Stimulated activated CD4-positive, alpha-beta T cell treated with anti-CD3 and anti-CD28 coated beads, TNF-alpha, amount 100 ng/mL, for 48 hours (primary cell): Measurements from ENCODE around the gene WDPCP.
"Not testable (repeated sequence)": the region's sequence is repeated elsewhere in the genome, so short reads cannot be mapped to it uniquely, and the experiment has no call there.

Experiments
- DNase-seq, 3 donors: peaks; one replicate each; pipeline ENCODE4 v3.0.0-alpha.2; 2020; ENCODE audit warnings: low read depth in 3 of 3

WDPCP gene

DNA sequence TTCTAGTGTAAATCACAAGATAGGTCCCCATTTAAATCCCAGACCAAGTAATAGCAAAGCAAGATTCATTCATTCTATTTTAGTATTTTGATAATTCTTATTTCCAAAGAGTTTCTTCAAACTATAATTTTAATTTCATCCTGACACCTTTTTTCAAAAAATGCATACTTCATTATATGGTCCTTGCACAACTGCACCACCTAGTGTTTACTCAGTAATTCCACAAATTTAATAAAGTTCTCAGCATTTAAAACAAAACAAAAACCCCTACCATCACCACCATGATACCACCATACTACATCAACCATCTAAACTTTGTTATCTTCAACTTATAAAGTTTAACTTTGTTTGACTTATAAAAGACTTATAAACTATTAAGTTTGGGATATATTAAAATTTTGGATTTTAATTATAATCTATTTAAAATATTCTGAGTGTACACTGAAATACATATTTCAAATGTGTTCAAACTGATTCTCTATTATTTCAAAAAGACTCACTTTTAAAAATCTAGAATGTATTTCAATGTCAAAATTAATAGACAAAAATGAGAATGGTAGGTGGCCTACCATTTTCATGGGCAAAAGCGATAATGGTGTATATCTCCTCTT is 44.2 kb downstream of the WDPCP start:
- DNase-seq: no peak

DNA sequence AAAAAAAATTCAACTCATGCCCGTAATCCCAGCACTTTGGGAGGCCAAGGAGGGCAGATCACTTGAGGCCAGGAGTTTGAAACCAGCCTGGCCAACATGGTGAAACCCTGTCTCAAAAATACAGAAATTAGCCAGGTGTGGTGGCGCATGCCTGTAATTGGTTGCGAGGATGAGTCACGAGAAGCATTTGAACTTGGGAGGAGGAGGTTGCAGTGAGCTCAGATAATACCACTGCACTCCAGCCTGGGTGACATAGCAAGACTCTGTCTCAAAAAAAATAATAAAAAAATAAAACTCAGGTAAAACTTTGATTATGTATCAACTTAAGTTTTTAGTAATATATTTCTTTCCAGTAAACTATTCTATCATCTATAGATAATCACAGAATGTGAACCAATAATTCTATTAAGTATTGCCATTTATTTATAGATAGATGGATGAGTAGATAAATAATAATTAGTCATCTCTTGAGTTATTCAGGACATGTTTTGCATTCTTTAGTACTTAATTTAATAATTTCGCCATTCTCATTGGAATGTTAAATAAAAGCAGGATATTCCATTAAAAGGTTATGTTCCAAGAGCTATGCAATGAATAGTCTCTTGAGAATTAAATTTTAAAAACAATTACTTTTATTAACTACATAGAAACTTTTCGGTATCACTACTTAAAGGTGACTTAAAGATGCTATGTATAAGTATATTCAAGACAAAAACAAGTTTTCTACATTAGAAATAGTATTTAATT is 48.7 kb downstream of the WDPCP start:
- DNase-seq: no peak

DNA sequence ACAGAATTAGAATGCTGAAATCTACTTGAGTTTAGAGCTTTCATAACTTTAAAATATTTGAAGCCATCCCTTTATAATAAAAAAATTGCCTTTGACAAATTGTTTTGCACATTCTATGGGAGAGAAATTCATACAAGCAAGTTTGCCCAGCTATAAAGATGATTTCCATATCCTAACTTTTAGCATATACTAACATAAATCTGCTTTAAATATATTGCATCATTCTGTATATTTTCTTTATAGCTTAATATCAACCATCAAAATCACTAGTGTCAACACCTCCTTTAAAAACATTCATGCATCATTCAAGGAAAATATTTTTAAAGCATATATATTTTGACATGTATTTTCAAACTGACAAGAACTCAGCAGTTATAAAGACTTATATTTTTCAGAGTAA is 49.9 kb downstream of the WDPCP start:
- no peak for DNase-seq

DNA sequence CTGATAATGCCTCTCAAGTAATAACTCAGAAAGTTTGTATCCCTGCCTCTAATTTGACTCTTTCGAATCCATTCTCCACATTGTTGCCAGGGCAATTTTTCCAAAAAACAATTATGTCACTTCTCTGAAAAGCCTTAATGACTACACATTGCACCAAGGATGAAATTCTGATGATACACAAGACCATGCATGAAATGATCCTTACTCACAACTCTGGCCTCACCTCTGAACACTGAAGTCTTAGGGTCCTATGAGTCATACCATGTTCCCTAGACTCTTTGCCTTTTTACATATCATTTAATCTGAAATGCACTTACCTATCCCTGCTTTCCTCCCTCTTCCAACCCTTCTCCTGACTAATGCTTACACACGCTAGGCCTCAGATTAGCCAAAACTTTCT is 51.0 kb downstream of the WDPCP start:
- DNase-seq: no peak

DNA sequence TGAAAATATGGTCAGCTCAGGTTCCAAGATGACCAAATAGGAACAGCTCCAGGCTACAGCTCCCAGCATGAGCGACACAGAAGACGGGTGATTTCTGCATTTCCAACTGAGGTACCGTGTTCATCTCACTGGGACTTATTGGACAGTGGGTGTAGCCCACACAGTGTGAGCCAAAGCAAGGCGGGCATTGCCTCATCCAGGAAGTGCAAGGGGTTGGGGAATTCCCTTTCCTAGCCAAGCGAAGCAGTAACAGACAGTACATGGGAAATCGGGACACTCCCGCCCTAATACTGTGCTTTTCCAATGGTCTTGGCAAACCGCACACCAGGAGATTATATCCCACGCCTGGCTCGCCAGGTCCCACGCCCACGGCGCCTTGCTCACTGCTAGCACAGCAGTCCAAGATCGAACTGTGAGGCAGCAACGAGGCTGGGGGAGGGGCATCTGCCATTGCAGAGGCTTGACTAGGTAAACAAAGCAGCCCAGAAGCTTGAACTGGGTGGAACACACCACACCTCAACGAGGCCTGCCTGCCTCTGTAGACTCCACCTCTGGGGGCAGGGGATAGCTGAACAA is 57.5 kb downstream of the WDPCP start:
- no peak for DNase-seq

DNA sequence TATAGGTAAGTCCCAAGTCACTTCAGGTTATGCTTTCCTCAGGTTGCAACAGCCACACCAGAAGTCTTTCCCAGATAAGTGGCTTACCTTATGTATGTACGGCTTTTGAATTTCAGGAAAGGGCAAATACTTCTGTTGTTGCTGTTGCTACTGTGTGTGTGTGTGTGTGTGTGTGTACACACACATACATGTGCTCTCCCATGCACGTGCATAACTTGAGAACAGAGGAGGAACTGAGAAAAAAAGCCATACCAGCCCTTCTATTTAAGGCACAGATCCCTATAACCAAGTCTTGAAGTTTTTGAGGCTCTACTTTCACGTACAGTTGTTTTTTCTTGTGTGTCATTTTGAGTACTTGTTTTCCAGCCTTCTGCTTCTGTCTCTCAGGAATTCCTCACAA is 62.4 kb downstream of the WDPCP start:
- no peak for DNase-seq

DNA sequence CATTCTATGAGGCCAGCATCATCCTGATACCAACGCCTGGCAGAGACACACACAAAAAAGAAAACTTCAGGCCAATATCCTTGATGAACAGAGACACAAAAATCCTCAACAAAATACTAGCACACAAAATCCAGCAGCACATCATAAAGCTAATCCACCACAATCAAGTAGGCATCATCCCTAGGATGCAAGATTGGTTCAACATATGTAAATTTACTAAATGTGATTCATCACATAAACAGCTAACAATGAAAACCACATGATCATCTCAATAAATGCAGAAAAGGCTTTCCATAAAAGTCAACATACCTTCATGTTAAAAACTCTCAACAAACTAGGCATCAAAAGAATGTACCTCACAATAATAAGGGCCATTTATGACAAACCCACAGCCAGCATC is 65.3 kb downstream of the WDPCP start:
- DNase-seq: no peak

DNA sequence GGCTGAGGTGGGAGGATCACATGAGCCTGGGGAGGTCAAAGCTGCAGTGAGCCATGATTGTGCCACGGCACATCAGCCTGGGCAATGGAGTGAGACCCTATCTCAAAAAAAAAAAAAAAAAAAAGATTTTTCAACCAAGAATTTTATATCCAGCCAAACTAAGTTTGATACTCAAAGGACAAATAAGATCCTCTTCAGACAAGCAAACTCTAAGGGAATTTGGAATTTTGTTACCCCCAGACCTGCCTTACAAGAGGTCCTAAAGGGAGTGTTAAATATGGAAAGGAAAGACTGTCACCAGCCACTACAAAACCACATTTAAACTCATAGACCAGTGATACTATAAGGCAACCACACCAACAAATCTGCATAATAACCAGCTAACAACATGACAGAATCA is 67.5 kb downstream of the WDPCP start:
- no peak for DNase-seq

DNA sequence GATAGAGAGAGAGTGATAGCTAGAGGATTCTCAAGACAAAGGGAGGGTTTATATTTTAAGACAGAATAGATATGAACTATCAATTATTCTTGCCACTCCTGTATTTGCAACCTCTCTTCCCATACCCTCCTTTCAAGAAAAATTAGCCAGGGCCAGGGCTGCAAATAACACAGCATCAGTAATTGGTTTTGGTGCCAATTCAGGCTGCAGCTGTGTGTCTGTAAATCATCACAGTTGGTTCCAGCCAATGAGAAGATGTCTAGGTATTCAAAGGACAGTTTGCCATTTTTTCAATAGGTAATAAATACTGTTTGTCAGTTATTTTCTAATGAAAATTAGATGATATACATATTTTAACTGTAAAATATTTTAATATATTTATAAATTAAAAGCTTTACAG is 73.5 kb downstream of the WDPCP start:
- DNase-seq: no peak

DNA sequence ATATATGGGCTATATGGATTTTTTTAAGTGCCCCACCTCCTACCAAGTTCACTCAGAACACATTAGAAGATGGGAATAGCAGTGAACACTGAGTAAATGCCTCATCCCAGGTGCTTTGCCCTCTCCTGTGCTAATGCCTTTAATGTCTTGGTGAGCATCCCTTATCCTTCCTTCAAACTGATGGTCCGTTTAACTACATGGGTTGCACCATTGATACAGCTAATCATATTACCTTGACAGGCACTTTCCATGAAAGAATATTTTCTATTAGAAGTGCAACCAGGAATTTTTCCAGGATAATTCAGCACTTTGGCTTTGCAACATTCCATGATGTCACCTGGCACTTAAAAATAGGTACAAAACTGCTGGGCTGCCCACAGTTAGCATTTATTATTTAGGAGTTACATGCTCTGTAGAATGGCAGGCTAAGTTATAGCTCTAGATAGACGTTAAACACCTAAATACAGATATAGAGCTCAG is 74.0 kb downstream of the WDPCP start:
- DNase-seq: no peak

DNA sequence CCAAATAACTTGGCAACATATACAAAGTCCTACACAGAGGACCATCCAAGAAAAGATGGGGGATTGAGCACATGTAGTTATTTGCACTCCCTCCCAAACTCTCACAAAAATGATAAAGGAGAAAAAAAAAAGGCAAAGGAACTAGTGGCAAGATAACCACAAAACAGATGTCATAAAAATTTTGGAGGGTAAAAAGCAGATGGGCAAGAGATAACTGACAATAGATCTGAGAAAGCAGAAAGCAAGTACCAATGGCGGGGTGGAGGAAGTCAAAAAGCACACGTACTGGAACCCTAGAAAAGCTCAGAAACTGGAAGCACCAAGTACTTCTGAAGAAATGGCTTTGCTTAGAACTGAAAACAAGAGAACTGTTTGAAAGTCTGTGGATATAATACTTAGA is 82.0 kb downstream of the WDPCP start:
- no peak for DNase-seq

DNA sequence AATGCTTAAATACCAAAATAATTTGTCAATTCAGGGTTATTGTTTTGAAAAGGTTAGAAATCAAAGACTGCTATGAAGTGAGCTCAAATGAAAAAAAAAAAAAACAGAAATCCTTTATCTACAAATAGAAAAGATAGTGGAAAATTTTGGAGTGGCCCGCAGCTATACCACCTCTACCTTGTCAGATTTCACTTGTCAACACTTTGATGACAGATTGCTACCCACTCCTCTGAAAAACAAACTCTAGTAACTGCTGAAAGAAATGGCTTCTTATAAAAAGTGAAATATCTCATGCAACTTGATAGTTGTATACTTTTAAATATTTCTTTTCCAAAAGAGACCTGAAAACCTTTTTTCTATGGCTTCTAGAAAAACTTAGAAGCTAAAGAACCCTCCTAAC is 84.5 kb downstream of the WDPCP start:
- no peak for DNase-seq

DNA sequence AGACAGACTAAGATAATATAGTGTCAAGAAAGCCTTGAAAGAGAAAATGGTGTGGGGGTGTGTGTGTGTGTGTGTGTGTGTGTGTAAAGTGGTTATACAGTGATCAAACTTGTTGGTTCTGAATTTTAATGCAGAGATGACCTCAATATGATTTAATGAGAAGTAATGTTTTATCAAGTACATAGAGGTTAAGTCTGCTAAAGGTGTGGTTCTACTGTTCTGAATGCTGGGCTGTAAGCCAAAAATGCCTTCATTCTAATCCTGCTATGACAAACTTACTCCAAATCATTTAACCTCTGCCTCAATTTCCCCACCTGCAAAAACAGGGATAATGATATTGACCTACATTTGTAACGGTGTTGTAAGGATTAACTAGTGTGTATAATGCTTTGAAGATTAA is 87.9 kb downstream of the WDPCP start:
- no peak for DNase-seq

DNA sequence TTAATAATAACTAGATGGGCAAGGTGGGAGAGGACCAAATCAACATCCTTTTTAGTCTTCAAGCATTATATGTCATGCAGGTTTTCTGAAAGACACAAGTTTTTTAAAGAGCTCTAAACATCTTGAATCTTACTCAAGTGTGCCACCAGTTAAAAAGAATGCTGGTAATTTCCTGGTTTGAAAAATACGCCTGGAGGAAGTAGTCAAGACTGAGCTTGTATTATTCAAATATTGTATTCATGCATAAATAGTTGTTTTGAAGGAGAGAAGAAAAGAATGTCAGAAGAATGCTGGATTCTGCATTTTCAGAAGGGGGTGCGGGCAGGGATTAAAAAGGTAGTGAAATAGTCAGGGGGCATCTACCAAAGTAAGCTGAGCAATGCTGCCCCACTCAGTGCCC is 90.7 kb downstream of the WDPCP start:
- no peak for DNase-seq

DNA sequence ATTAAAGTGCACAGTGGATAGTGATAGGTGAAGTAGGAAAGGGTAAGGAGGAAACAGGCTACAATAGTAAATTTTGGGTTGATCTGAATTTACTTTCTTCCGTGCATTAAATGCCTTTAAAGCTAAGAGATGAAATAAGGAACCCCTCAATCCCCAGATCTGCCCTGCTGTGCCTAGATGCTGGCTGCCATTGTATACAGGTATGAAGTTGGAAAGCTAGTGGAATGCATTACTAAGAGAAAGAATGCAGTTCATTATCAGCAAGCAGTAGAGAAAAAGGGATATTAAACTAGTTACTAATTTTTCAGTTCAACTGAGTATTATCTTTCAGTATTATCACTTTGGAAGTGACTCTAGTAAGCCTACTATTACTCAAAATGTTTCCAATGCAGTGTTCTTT is 93.3 kb downstream of the WDPCP start:
- DNase-seq: no peak

DNA sequence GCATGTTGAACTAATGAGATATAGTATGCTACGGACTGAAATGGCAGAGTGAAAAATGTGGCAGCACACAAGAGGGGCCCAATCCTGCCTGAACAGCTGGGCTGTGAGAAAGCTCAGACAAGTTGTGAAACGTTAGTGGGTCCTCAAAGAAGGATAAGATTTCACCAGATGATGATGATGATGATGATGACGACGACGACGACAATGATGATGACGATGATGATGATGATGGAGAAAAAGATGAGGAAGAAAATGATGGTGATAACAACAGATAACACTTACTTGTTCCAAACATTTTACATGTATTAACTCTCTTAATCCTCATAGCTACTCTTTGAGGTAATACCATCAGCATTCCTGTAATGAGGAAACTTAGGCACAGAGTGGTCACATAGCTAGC is 94.2 kb downstream of the WDPCP start:
- no peak for DNase-seq

DNA sequence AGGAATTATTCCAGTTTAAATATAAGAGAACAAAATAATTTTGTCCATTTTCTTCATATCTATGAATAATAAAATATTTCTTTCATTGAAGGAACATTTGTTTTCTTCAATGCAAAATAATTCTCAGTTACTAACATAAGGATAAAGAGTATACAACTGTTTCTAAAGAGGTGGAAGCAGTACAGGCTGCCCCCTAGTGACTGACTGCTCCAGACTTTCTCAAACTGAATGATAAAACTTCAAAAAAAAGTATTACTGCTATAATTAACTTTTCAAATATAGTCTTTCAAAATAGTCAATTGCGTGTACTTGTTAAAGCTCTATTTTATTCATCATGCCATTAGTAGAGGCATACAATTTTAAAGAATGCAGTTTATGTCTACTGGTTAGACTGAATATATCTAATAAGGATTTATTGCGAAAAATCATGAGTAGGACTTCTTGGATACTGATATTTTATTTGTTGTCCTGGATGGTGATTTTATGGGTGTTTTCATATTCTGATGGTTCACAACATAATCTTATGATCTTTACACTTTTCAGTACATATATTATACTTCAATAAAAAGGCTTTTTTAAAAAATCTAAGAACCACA is 100.1 kb downstream of the WDPCP start:
- DNase-seq: peak in 1 of 3 donors; percentile 4

DNA sequence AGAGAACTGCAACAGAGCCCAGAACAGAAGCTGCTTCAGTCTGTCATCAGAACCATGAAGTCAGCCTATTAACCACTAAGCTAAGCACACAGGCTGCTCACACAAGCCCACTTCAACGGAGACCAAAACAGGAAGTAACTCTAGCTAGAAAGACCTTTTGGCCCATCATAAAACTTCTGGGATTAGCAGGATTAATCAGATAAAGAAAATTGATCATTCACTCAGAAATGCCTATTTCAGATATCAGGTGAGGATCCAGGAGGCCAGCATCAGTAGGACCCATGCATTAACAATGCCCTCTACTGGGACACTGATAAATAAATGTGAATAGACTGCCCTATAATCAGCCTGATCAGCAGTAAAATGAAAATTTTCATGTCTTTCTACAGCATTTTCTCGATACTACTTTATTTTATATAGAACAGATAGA is 101.4 kb downstream of the WDPCP start:
- no peak for DNase-seq

DNA sequence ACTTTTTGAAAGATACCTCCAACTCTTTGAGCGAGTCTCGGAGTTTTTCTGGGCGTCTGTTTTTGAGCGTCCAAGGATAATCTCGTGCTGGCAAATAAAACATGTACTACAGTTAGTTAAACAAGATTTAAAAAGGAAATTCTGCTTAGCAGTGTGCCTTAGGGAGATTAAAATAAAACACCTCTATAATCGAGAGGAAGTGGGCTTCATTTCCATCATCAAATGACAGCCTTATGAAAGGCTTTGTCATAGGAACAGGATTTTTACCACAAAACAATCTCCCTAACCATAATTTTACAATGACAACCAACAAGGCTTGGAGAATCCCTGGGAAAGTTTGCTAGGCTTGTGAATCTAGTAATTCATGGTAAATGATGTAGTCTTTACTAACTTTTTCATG is 103.4 kb downstream of the WDPCP start:
- no peak for DNase-seq

DNA sequence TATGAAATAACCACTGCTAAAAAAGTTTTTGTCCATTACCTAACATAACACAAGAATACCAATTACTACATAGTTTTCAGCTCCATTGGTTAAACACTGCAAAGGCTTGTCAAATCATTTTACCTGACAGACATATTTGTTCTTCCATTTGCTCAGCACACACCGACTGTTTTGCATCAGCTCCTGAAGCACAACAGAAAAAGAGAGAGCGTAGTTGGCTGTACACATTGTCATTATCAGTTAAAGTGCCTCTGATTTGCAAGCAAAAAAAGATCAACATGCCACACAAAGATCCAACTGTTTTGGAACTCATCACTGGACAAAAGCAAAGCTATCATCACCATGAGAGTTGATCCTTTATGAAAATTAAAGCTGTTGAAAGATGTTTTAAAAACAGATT is 103.8 kb downstream of the WDPCP start:
- no peak for DNase-seq

DNA sequence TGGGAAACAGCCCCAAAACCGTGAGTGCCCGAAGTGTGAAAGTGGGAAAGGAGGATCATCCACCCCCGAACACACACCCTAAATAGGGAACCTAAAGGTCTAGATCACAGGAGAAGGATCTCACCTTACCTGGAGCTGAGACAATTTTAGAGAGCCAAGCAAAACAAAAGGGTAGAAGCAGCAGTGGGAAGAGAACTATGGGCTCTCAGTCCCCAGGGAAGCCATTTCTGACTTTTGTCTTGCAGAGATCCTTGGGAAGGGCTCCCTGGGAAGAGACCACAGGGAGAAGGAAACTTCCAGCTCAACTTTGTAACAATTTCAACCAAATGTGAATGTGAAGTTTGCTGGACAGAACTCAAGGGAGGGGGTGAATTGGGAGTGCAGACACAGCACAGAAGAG is 110.6 kb downstream of the WDPCP start:
- no peak for DNase-seq

DNA sequence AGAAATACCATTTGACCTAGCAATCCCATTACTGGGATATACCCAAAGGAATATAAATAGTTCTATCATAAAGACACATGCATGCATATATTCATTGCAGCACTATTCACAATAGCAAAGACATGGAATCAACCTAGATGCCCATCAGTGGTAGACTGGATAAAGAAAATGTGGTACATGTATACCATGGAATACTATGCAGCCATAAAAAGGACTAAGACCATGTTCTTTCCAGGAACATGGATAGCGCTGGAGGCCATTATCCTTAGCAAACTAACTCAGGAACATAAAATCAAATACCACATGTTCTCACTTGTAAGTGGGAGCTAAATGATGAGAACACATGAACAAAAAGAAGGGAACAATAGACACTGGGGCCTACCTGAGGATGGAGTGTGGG is 119.0 kb downstream of the WDPCP start:
- DNase-seq: not testable (repeated sequence)

DNA sequence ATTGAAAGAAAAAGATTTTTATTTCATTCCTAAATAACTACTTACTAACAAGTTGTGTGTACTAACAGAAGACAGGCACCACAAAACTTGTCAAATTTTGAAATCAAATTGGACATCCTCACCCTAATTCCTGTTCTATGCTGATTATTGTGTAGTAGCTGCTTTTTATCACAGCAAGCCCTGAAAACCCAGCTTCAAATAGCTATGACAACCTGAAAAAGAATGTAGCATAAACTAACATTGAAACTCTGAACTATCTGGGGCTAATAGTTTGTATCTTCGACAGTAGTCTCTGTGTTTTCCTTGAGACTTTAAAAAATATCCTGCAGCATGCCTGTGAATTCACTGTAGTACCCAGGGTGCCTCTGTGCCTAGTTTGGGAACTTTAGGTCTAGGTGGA is 122.6 kb downstream of the WDPCP start:
- DNase-seq: no peak
